GM18508 (cell line): ENCODE results near the gene PNLIPRP2.

Source experiments
- ATAC-seq: cut with Tn5 transposase; IDR thresholded peaks from one replicate; pipeline ENCODE4 v1.9.1; 2021; ENCODE audit warnings: moderate number of reproducible peaks; ENCODE audit not compliant: insufficient read depth, unreplicated experiment

The PNLIPRP2 gene

DNA sequence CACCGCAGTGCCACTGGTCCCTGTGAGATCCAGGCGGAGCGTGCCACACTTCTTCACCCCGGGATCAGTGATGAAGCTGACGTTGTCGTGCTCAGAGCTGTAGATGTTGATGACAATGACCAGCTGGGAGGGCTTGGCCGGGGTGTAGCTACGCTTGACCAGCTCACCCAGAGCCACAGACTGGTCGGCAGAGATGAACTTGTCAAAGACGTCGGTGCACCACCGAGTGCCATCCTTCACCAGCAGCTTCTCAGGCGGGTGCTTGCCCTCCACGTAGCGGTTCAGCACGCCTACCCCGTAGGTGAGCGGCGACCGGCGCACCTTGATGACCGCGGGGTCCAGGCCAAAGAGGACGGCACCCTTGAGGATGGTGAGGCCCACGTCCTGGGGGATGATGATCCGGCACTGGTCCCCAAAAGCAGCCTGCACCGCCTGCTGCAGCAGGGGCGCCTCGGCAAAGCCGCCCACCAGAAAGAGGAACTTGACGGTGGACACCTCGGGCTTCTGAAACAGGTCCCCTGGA, 54.2 kb downstream of the PNLIPRP2 start:
- ATAC-seq, result no peak

DNA sequence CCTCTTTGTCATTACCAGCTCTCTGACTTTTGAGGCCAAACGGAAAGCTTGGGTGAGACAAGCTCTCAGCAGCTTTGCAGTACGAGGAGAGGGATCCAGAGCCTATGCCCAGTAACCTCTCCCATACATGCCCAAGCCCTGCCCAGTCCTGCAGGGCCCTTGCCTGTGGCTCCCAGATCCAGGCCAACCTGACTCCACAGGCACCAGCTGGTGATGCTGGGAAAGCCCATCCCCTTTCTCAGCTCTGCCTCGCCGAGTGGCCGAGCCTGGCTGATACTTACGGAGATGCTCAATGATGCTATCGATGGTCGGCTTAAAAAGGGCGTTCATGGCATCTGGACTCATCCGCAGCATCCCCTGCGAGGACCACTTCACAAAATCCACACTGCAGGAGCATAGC, 55.4 kb downstream of the PNLIPRP2 start:
- ATAC-seq, result no peak

DNA sequence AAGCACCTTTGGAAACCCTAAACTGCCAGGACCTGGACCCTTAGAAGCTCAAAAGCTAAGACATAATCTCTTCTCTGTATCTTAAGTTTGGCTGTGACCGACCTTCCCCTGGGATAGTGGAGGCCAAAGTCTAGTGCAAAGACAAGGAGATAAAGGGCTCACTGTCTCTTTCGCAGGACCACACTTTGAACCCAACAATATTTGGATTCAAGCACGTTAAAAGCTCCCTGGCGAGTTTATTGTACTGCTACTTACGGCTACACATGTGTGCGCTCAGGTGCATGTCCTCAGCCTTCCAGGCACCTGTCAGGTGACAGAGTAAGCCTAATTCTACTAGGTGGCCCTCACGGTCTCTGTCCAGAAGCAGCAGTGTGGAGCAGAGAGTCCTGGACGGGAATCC, 55.9 kb downstream of the PNLIPRP2 start:
- no peak for ATAC-seq

DNA sequence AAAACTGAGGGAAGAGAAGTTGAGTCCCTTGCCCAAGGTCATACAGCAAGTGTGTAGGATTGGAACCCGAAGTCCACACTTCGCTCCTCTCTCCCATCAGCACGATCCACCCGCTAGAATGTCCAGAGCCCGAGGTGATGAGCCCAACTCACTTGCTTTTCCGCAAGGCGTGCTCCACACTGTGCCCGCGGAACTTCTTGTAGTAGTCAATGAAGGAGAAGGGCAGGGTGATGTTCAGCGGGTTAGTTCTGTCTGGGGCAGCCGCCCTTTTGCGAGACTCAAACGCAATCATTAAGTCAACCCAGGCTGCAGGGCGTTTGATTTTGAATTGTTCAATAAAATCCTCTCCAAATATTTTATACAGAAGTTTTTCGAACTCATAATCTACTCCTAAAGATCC, 58.6 kb downstream of the PNLIPRP2 start:
- ATAC-seq, result no peak

DNA sequence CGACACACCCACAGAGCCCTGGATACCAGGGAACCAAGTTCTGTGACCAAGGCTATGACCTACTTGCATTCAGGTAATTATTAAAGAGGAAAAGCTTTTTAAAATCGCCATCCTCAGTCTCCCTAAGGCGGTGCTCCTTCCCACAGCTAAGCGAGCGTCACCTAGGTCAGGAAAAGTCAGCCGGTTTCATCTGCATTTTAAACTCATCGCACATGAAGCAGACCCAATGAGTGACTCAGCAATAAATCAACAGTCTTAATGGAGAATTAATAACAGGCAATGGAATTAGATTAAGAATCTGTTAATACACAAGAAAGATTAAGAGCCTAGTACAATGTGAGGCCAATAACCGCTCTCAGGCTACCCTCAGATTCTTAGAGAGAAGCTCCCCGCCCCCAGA, 62.4 kb downstream of the PNLIPRP2 start:
- no peak for ATAC-seq

DNA sequence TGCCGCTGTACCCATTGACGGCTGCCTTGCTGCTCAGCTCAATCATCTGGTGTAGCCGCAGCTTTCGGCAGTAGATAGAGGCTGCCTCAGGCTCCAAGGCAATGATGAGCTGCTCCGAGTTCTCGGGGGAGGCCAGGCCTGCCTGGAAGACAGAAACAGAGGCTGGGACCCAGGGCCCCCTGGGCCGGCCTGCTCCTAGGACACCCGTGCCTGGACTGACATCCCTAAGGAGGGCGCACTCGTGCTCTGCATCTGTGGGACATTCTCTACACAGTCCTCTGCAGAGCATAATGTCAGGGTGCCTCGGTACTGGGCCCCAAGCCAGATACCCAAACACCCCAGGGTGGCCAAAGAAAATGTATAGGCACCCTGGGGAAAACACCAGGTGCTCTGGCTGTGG, 63.1 kb downstream of the PNLIPRP2 start:
- ATAC-seq, result no peak

DNA sequence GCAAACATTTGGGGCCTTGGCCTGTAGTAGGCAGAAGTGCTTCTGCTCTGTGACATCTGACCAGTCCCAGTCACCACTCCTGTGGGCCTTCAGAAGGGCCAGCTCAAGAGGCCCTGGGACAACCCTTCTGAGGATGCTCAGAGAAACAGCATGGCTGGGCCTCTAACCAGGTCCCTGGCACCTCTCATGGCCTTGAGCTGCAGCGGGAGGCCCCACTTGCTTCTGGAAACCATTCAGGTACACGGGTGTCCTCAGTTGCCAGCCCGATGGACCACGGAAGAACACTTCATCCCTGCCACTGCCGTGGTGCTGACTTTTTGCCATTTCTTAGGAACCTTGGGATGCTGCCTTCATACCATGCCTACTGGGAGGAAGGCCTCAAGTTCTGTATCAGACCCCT, 64.0 kb downstream of the PNLIPRP2 start:
- ATAC-seq, result no peak

DNA sequence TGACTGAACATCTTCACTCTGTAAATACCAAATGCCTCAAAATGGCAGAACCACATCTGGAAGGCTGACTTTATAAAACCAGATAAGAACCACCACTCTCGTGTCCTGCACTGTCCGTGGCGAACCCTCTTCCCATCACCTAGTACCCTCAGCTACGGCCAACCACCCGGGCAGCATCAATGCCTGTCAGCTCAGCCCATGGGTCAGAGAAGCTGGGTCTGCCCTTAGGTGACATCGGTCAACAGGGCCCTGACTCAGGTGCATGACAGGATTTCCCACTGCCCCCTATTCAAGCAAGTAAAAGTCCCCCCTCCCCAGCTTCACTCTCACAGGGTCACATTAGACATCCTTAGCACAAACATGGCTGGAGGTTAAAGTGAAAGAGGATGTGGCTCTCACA, 65.1 kb downstream of the PNLIPRP2 start:
- no peak for ATAC-seq

DNA sequence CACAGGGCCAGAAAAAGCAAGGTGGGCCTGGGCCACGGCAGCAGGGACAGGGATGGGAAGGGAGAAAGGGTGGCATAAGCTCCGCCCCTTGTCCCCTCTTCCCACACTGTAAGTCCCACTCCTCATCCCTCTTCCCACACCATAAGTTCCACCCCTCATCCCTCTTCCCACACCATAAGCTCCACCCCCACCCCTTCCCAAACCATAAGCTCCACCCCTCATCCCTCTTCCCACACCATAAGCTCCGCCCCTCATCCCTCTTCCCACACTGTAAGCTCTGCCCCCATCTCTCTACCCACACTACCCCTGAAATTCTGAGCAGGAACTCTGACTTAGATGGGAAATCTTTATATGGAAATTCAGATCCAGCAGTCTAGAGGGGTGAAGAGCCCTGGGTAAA, 65.9 kb downstream of the PNLIPRP2 start:
- no peak for ATAC-seq

DNA sequence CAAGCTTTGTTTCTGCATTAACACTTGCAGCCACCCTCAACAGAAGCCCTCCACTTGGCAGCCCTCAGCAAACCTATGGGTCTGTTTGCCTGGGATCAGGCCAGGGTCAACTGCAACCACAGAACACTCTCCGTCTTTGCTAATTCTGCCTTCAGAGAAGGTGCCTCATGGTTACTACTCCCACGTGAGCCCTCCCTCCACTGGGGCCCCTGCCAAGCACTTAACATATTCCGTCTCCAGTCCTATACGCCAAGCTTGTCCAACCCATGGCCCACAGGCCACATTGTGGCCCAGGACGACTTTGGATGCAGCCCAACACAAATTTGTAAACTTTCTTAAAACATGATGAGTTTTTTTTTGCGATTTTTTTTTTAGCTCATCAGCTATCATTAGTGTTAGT, 66.9 kb downstream of the PNLIPRP2 start:
- no peak for ATAC-seq

DNA sequence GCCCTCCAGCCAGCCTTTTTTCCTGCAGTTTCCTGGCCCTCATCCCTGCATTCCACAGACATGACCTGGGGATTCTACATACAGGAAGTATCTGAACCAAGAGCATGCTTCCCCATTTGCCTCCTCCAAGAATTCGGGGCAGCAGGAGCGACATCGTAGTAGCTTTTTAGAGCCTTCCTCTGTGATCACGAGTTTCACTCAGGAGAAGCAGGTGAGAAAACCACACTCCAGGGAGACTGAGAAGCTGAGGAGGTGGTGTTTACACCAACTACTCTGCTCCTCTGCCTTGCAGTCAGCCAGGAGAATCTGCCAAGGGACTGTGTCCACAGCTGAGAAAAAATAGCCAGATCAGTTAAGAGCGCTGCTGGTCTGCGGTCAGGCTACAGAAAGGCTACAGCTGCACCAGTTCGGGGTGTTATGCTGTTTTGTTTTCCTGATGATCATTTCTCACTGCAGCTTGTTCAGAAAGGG, 67.5 kb downstream of the PNLIPRP2 start:
- no peak for ATAC-seq

DNA sequence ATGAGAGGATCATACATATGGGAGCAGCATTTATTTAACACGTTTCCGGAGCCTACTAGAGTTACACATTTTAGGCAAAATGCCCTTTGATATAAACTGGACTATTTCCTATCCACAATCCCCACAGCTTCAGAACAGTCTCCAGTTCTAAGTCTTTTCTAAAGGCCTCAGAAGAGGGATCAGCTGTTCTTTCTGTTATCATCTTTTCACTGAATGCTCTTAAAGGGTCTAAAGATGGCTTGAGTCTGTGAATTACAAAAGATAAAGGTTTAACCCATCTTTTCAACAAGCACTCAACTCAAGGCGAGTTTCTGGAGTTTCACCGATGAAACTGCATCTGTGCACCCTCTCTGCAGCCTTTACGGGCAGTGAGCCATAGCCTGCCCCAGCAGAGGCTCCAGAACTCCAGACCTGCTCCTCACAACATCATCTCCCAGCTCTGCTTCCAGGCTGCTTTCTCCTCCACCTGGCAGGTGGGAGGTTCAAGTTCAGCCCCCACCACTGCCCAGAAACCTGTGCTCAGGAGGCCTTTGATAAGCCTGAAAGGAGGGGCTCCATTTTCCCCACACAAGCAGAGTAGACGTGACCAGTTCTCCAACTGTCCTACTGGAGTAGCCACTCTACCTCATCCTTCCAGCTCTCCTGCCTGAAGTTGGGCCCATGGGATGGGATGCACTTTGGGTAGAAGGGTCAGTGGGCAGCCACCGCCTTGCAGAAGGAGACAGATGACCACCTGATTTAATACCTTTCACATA, 68.2 kb downstream of the PNLIPRP2 start:
- ATAC-seq, result no peak

DNA sequence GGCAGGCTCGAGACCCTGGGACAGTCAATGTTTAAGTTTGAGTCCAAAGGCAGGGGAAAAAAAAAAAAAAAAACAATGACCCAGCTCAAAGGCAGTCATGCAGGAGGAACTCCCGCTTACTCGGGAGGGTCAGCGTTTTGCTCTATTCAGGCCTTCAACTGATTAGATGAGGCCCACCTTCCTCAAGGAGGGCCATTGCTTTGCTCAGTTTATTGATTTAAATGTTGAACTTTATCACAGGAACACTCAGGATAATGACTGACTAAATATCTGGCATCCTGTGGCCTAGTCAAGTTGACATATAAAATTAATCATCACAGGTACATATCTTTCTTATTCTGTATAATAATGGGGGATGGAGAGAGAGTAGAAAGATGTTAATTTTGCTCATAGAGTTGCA, 69.0 kb downstream of the PNLIPRP2 start:
- no peak for ATAC-seq

DNA sequence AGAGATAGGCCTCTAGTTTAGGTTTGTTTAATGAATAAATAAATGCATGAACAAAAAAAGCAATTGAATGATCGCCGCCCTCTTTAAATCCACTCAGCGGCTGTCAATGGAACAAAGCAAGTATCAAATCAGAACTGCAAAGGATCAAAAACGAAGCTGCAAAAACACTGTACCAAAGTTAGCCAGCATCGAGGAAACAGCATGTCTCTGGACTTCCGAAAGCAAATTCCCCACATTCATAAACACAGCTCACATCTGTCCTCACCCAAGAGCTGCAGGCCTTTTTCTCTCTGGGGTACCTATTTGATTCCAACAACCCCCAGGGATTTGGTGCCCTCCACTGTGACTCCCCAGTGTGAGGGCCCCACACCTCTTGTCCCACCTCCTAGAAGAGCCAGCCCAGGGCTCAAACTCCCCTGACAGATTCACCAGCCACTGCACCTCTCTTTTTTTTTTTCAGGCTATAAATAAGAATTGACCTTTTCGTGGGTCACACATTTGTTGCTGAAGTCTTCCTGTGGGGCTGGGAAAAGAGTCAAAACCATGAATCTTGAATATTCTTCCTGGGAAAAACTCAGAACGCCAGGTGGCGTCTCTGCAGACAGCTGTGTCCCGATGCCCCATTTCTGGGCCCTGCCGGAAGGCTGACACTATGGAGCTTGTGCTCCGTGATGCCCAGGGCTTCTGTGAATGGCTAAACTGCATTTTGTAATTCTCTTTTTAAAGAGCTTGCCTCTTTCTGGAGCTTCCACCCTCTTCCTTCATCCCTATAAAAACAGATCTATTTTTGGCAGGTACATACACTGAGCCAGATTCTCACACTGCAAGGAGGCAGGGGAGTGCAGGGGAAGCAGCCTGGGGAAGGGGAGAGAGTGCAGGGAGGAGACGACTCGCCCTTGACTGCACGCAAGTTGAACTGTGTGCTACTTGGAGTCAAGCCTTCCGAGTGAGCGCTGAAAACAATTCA, 69.9 kb downstream of the PNLIPRP2 start:
- ATAC-seq, result no peak

DNA sequence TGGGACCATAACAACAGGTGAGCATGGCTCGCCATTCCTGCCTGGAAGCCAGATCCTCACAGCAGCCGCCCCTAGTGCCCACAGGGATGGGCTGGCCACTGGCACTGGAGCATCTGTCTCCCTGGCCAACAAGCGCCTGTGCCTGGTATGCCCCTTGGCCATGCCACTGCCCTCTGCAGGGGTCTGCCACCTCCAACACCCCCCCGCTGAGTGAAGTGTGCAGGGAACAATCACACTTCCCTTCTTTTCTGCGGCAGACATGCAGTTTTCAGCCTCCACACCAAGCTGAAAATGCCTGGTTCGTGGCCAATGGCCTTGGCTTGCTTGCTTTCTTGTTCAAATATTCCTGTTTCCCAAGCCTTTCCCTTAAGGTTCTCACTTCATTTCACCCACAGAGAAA, 70.9 kb downstream of the PNLIPRP2 start:
- ATAC-seq, result no peak

DNA sequence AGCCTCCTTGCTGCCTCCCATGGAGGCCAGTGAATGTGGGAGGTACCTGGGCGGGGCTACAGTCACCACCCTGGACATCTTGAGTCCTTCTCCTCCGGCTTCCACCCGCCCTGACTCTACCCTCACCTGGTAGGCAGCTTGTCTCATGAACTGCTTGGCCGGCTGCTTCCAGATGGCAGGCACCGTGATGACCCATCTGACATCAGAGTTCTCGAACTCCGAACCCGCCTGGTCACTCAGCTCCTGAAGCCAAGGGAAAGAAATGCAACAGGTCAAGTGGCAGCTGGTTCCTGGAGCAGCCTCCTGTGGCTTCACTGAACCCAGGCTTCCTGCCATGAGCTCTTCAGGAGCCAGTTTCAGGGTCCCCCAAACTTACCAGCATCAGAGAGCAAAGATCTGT, 71.5 kb downstream of the PNLIPRP2 start:
- ATAC-seq, result no peak

DNA sequence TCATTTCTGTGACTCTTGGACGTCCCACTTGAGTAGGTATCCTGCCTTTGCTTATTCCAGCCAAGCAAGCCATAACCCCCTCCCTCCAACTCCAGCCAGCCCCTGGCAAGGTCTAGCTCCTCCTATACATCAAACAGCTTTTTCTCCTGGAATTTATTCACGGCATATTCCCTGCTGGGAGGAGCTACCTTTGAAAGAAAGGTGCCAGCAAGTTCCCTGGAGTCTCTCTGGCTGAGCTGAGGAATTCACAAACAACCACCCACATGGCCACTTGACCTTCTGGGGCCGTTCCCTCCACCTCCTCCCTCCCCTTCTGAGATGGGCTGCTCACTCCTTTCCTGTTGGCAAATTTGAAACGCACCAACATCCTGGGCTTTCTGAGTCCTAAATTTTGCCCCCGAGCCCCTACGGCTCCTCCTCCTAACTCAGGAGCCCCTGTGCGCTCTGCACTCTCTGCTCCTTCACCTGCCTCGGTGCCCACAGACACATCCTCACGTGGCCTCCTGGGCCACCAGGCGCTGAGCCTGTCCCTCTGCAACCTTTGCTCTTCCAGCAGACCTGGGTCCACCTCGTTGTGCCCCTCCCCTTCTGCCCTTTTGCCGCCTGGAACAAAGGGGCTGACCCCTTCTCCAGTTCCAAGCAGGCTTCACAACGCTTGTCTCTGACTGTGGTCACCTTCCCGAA, 73.6 kb downstream of the PNLIPRP2 start:
- ATAC-seq, result no peak
